GM13977 (cell line): ENCODE data around the gene ZNF580.

Experiments
- DNase-seq: peaks from one replicate; pipeline ENCODE4 v3.0.0; 2012; ENCODE audit warnings: low spot score
- CTCF ChIP-seq: IDR thresholded peaks from 2 replicates; pipeline ENCODE4 v1.5.1; 2012; ENCODE audit warnings: mild to moderate bottlenecking, control low read depth; ENCODE audit not compliant: insufficient read depth; ENCODE audit errors: extremely low read depth, missing control alignments
- in situ Hi-C: fragments of 300-500 bp; cut with MboI; formaldehyde crosslinking; loops from one replicate; pipeline ENCODE4 v1.12.0; 2022; ENCODE audit warnings: low sequenced_read_pairs, low pct_unique_long_range_greater_than_20kb, mixed read lengths, inconsistent platforms; ENCODE audit not compliant: unreplicated experiment

ZNF580 gene

DNA sequence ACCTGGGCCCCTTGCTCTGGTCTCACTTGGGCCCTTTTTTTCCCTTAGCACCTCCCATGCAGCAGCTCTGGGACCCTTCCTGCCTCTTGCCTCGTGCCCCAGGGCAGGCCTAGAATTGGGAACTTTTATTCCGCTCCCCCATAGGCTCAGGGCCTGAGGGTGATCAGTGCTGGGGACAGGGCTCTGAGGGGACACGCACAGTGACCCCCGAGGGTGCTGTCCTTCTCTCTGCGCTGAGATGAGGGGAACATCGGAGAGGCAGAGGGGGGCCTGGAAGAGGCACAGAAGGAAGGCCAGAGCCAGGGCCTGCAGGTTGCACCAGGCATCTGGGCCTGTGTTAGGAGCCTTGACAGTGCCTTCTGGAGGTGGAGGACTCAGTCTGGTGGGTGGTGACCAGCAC, 45.0 kb downstream of the ZNF580 start:
- no peak for TF ChIP-seq CTCF
- no peak for DNase-seq
- in situ Hi-C loops = loop anchor here (25.0 kb wide), 1 partner anchor 627 kb away; the partner anchor contains the start of gene ZSCAN5A

- no peak for TF ChIP-seq CTCF
- no peak for DNase-seq
- in situ Hi-C loops = loop anchor here (25.0 kb wide), 1 partner anchor 626 kb away; the partner anchor contains the start of gene ZSCAN5A
Measured at GRCh38 chr19:55686311-55687050, 45.7 kb downstream of the ZNF580 start.

- in situ Hi-C loops = loop anchor here (25.0 kb wide), 1 partner anchor 625 kb away; the partner anchor contains the start of gene ZSCAN5A
- no peak for TF ChIP-seq CTCF
- DNase-seq = no peak
Measured at GRCh38 chr19:55687281-55688201, 46.7 kb downstream of the ZNF580 start.

GRCh38 chr19:55688422-55689218, 47.8 kb downstream of the ZNF580 start:
- in situ Hi-C loops = loop anchor here (25.0 kb wide), 1 partner anchor 624 kb away; the partner anchor contains the start of gene ZSCAN5A
- TF ChIP-seq CTCF = no peak
- DNase-seq = no peak

DNA sequence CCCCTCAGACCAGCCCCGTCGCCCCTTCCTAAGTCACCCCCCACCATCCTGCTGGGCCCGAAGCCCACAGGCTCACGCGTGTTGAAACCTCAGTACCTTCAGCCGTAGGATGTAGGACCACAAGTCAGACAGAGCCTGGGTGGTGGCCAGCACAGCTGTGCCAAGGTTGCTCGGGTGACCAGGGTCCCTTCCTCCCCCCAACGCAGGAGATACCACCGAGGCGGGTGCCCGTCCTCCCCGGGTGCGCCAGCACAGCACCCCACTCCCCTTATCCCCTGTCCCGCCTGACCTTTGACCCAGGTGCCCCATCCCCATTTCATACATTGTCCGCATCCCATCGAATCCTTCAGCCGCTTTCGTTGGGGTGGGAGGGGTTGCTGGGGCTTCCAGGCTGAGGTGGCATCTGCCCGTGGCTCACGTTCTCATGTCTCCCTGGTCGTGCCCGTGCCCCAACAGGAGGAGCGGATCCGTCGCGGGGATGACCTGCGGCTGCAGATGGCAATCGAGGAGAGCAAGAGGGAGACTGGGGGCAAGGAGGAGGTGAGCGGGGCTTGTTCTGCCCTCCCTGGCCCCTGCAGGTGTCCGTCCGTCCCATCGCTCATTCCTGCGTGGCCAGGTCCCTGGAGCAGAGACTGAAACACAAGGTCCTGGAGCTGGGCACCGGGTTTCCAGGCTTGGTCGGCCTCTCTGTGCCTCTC, 48.8 kb downstream of the ZNF580 start:
- in situ Hi-C loops = loop anchor here (25.0 kb wide), 1 partner anchor 623 kb away; the partner anchor contains the start of gene ZSCAN5A
- TF ChIP-seq CTCF = no peak
- no peak for DNase-seq
